Lower lobe of right lung (tissue), 2 donors: Measurements from ENCODE around the gene PNMA8A. TPM values are rescaled to one million over a fixed set of nuclear protein-coding genes. Genes with fewer than 3 reads are reported as not detected.

Experiments
- ATAC-seq, 2 donors: fragments of 200-7000 bp; cut with Tn5 transposase; one replicate each; pipeline ENCODE4 v1.9.1; 2020 to 2022; ENCODE audit warnings: mild to moderate bottlenecking in 2 of 2, moderate library complexity in 2 of 2
- DNase-seq: peaks from one replicate; pipeline ENCODE4 v3.0.0-alpha.2; 2020
- H3K27ac ChIP-seq: fragments of 200-600 bp; one replicate; pipeline ENCODE4 v1.8.0; 2022
- H3K27me3 ChIP-seq: fragments of 200-600 bp; one replicate; pipeline ENCODE4 v1.8.0; 2022; ENCODE audit warnings: low read depth
- H3K36me3 ChIP-seq: fragments of 200-600 bp; one replicate; pipeline ENCODE4 v1.8.0; 2022; ENCODE audit warnings: mild to moderate bottlenecking
- H3K4me1 ChIP-seq: fragments of 200-600 bp; one replicate; pipeline ENCODE4 v1.8.0; 2022
- H3K4me3 ChIP-seq: fragments of 200-600 bp; one replicate; pipeline ENCODE4 v1.8.0; 2022; ENCODE audit warnings: mild to moderate bottlenecking
- H3K9me3 ChIP-seq: fragments of 200-600 bp; one replicate; pipeline ENCODE4 v1.8.0; 2022
- intact Hi-C: fragments of 100-400 bp; cut with DNase I; formaldehyde crosslinking; loops from one replicate; pipeline ENCODE4 v1.11.0; 2022
- total RNA-seq: library from RNA; stranded (reverse); fragmentation: NEBNext Ultra II Directional; extraction: Animal tissue kit (Norgen Biotek cat#: 25700); gene quantifications from one replicate; pipeline ENCODE4 v1.2.1, GENCODE V29; 2021
- TF ChIP-seq, protein P1 (sequence below): fragments of 200-600 bp; IDR thresholded peaks from one replicate; pipeline ENCODE4 v1.8.0; 2022; ENCODE audit warnings: antibody characterized with exemption, mild to moderate bottlenecking
- donor health status: DM: no; HTN: yes; CAD: no; lungs with severe emphysema.

PNMA8A gene
- total RNA-seq, 1 donor from 2014 or later = 1.5 TPM

- Histone ChIP-seq H3K9me3 (no peaks in the 10 kb centered on the region), H3K27ac (no peak overlapping the region), H3K36me3 (no peaks in the 10 kb centered on the region), H3K4me1 (peaks cover 8% of the 10 kb centered on the region), H3K4me3 (peak overlapping the region; percentile 34), H3K27me3 (peaks cover 52% of the 10 kb centered on the region)
- ATAC-seq = no peak
- intact Hi-C loops = no loop called here
- TF ChIP-seq, protein P1, sequence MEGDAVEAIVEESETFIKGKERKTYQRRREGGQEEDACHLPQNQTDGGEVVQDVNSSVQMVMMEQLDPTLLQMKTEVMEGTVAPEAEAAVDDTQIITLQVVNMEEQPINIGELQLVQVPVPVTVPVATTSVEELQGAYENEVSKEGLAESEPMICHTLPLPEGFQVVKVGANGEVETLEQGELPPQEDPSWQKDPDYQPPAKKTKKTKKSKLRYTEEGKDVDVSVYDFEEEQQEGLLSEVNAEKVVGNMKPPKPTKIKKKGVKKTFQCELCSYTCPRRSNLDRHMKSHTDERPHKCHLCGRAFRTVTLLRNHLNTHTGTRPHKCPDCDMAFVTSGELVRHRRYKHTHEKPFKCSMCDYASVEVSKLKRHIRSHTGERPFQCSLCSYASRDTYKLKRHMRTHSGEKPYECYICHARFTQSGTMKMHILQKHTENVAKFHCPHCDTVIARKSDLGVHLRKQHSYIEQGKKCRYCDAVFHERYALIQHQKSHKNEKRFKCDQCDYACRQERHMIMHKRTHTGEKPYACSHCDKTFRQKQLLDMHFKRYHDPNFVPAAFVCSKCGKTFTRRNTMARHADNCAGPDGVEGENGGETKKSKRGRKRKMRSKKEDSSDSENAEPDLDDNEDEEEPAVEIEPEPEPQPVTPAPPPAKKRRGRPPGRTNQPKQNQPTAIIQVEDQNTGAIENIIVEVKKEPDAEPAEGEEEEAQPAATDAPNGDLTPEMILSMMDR = no peak
- DNase-seq = no peak
Observed at GRCh38 chr19:46494941-46495785, 23.8 kb upstream of the PNMA8A start.

- Histone ChIP-seq H3K4me3 (peak overlapping the region; percentile 52), H3K36me3 (no peaks in the 10 kb centered on the region), H3K27ac (no peak overlapping the region), H3K4me1 (peaks cover 14% of the 10 kb centered on the region), H3K9me3 (no peaks in the 10 kb centered on the region), H3K27me3 (peaks cover 56% of the 10 kb centered on the region)
- no peak for ATAC-seq
- DNase-seq = no peak
- TF ChIP-seq, protein P1 = no peak
- intact Hi-C loops = no loop called here
Observed at GRCh38 chr19:46494146-46494940, 23.0 kb upstream of the PNMA8A start.

- Histone ChIP-seq H3K36me3 (no peaks in the 10 kb centered on the region), H3K27me3 (peaks cover 64% of the 10 kb centered on the region), H3K27ac (peak overlapping the region; percentile 64), H3K4me3 (peak overlapping the region; percentile 52), H3K4me1 (peaks cover 18% of the 10 kb centered on the region), H3K9me3 (no peaks in the 10 kb centered on the region)
- TF ChIP-seq, protein P1 = no peak
- intact Hi-C loops = no loop called here
- DNase-seq (peak; percentile 55), ATAC-seq (peak; percentile 4 to 34)
Observed at GRCh38 chr19:46493236-46494145, 22.1 kb upstream of the PNMA8A start.

DNA sequence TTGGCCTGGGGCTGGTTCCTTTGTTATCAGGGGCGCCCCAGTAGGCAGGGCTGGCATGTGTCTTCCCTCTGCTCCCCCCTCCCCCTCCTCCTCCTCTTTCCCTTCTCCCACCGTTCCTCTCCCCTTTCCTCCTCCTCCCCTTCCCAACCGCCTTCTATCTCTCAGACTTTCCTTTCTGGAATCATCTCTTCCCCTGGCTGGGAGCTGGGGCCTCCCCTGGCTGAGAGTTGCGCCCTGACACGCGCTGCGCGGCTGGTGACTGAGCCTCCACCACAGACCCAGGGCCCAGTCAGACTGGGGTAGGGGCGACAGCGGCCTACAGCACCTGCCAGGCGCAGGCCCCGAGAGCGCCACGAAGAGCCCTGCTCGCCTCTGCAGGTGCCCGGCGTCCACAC, 21.5 kb upstream of the PNMA8A start:
- Histone ChIP-seq H3K36me3 (no peaks in the 10 kb centered on the region), H3K27ac (peak overlapping the region; percentile 64), H3K27me3 (peaks cover 71% of the 10 kb centered on the region), H3K4me1 (peaks cover 20% of the 10 kb centered on the region), H3K9me3 (no peaks in the 10 kb centered on the region), H3K4me3 (peak overlapping the region; percentile 52)
- ATAC-seq (no peak), DNase-seq (no peak)
- intact Hi-C loops = no loop called here
- TF ChIP-seq, protein P1 = no peak
